Measurements from ENCODE around the gene ELSPBP1.

DNA sequence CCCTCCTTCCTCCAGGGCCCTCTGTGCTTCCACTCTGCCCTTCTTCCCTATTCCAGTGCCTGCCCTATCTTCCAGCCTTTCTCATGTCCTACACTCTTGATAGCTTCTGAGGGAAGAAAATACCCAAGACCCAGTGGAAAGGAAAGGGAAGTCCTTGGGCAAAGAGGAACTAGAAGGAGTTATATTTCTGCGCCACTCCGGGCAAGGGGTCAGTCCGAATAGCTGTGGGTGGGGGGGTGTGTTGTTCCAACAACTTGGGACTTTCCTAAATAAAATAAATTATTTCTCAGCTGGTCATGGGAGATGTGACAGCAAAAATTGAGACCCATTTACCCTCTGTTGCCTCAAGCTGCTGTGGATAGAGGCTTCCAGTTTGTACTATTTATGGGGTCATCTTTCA, 26.3 kb downstream of the ELSPBP1 start:
- TF ChIP-seq GATA2 (IDR thresholded peaks at IDR 0.05; ENCODE audit: low read depth, low read length) (no peak), GATA3 (IDR thresholded peaks at IDR 0.05; ENCODE audit: low read depth, low read length) (no peak)
